ENCODE results near the gene NEXN. TPM values are rescaled to one million over a fixed set of nuclear protein-coding genes. Genes with fewer than 3 reads are reported as not detected.

The NEXN gene
- total and polyA plus RNA-seq, 2 of the 13 experiments (the other 11 are each of a cell fraction or from before 2014, with no cell fraction given) = 0.07 to 0.97 TPM

GRCh38 chr1:77978293-77978968 lies 90.0 kb downstream of the NEXN start (continued):
- TF ChIP-seq ZHX2 (IDR thresholded peaks at IDR 0.05; ENCODE audit: low read depth) = no peak
- 0 out of 2 replicates have a peak, but pooled peaks have one; percentile 63 for TF ChIP-seq ZHX2 (CRISPR knock-in tag; IDR thresholded peaks at IDR 0.05; ENCODE audit: borderline replicate concordance)
- peak; percentile 24 for TF ChIP-seq HNRNPLL (IDR thresholded peaks at IDR 0.05; ENCODE audit: low read depth, low read length, poor library complexity, severe bottlenecking)
- TF ChIP-seq ZBTB42 (CRISPR knock-in tag; IDR thresholded peaks at IDR 0.05) = 0 out of 2 replicates have a peak, but pooled peaks have one; percentile 60
- TF ChIP-seq ZHX1 (CRISPR knock-in tag; IDR thresholded peaks at IDR 0.05; ENCODE audit: low read depth) = no peak
- no peak for TF ChIP-seq ZFAT (CRISPR knock-in tag; conservative IDR thresholded peaks at IDR 0.05)
- TF ChIP-seq SNAI1 (CRISPR knock-in tag; IDR thresholded peaks at IDR 0.05; ENCODE audit: borderline replicate concordance) = peak; percentile 80; the same call in 1 of the 2 replicates
- 0 out of 2 replicates have a peak, but pooled peaks have one; percentile 41 for TF ChIP-seq MLLT10 (CRISPR knock-in tag; IDR thresholded peaks at IDR 0.05)
- peak; percentile 66 for TF ChIP-seq POLR2AphosphoS5 (IDR thresholded peaks at IDR 0.05; ENCODE audit: low read depth, low read length)
- TF ChIP-seq ZNF740 (CRISPR knock-in tag; IDR thresholded peaks at IDR 0.05) = peak; percentile 68; the same call in 1 of the 2 replicates
- TF ChIP-seq CSRNP1 (CRISPR knock-in tag; IDR thresholded peaks at IDR 0.05) = no peak
- TF ChIP-seq GMEB1 (CRISPR knock-in tag; IDR thresholded peaks at IDR 0.05; ENCODE audit: borderline replicate concordance) = no peak
- 0 out of 2 replicates have a peak, but pooled peaks have one; percentile 30 for TF ChIP-seq PATZ1 (CRISPR knock-in tag; IDR thresholded peaks at IDR 0.05)

Measured in HepG2 (cell line).